HG02623 (cell line): ENCODE measurements around the gene KIR3DL3.
"Not testable (repeated sequence)": the region's sequence is repeated elsewhere in the genome, so short reads cannot be mapped to it uniquely, and the experiment has no call there.

Experiments
- ATAC-seq: cut with Tn5 transposase; IDR thresholded peaks from one replicate; pipeline ENCODE4 v1.9.1; 2021; ENCODE audit warnings: moderate library complexity; ENCODE audit not compliant: unreplicated experiment

The KIR3DL3 gene

GRCh38 chr19:54729416-54730188, 5.4 kb downstream of the KIR3DL3 start:
- ATAC-seq: no peak

DNA sequence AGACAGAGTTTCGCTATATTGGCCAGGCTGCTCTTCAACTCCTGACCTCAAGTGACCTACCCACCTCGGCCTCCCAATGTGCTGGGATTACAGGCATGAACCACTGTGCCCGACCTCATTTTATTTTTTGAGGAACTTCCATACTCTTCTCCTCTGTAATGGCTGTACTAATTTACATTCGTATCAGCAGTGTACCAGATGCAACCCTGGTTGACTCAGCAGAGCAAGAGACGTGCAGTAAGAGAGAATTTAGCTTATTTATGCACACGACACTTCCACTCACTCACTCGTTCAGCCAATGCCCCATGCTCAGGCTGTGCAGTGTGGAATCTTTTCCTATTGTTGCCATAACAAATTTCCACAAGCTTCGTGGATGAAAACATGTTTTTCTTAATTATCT, 6.9 kb downstream of the KIR3DL3 start:
- ATAC-seq: no peak

GRCh38 chr19:54738306-54738705, 14.1 kb downstream of the KIR3DL3 start, which contains the start of gene KIR2DL3:
TSS of gene KIR2DL3 (plus strand) at chr19:54738513. CDS start at chr19:54738546, 33 bp downstream.
- not testable (repeated sequence) for ATAC-seq

- ATAC-seq: no peak
Measured at GRCh38 chr19:54738715-54739114, 14.5 kb downstream of the KIR3DL3 start.

DNA sequence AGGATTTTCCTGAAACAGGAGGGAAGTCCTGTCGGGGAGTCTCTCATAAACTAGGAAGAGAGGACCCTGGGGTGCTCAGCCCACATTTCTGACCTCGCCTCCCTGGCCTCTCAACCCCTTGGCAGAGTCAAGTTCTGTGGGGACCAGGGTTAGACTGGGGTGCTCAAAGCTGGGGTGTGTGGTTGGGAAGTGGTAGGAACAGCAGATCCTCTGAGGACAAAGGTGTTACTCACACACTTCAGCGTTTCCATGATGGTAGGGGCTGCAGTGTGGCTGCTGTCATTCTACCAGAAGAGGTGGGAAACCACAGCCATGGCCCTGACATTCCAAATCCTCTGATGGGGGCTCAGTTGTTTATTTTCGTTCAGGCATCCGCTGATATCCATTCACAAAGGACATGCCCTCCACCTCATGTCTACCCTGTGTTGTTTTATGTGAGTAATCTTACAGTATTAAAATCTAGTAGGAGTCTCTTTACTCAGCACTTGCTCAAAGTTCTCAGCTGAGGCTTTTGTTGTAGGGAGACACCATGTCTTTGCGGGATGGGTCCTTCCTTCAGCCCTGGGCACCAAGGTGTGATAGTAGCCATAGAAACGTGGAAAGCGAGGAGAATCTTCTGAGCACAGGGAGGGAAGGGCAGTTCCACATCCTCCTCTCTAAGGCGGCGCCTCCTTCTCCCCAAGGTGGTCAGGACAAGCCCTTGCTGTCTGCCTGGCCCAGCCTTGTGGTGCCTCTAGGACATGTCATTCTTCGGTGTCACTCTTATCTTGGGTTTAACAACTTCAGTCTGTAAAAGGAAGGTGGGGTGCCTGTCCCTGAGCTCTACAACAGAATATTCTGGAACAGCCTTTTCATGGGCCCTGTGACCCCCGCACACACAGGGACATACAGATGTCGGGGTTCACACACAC, 15.6 kb downstream of the KIR3DL3 start:
- ATAC-seq: no peak

DNA sequence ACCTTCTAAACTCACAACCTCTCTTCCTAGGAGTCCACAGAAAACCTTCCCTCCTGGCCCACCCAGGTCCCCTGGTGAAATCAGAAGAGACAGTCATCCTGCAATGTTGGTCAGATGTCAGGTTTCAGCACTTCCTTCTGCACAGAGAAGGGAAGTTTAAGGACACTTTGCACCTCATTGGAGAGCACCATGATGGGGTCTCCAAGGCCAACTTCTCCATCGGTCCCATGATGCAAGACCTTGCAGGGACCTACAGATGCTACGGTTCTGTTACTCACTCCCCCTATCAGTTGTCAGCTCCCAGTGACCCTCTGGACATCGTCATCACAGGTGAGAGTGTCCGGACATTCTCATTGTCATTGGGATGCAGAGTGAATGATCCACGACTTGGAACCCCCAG, 17.7 kb downstream of the KIR3DL3 start:
- not testable (repeated sequence) for ATAC-seq

- not testable (repeated sequence) for ATAC-seq
Measured at GRCh38 chr19:54744080-54744479, 19.8 kb downstream of the KIR3DL3 start.

- ATAC-seq: not testable (repeated sequence)
Measured at GRCh38 chr19:54747614-54748322, 23.5 kb downstream of the KIR3DL3 start.

DNA sequence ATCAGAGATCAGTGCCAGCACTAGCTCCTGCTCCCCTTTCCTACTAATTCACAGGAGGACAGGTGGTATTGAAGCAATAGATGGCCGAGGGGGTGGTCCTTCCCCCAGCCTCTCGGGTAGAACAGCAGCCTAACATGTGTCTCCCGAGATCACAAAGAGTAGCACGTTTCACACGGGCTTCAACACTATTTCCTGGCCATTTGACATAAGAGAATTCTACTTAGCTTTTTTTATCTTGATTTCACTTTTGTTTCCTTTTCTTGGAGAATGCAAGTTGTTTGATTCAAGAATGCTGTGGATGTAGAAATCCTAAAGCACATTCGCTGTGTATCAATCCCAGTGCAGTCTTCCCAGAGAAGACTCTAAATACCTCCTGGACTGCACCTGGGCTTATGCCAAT, 26.0 kb downstream of the KIR3DL3 start:
- not testable (repeated sequence) for ATAC-seq

GRCh38 chr19:54756204-54757110, 32.2 kb downstream of the KIR3DL3 start:
- ATAC-seq: not testable (repeated sequence)

DNA sequence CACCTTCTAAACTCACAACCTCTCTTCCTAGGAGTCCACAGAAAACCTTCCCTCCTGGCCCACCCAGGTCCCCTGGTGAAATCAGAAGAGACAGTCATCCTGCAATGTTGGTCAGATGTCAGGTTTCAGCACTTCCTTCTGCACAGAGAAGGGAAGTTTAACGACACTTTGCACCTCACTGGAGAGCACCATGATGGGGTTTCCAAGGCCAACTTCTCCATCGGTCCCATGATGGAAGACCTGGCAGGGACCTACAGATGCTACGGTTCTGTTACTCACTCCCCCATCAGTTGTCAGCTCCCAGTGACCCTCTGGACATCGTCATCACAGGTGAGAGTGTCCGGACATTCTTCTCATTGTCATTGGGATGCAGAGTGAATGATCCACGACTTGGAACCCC, 34.3 kb downstream of the KIR3DL3 start:
- ATAC-seq: not testable (repeated sequence)

DNA sequence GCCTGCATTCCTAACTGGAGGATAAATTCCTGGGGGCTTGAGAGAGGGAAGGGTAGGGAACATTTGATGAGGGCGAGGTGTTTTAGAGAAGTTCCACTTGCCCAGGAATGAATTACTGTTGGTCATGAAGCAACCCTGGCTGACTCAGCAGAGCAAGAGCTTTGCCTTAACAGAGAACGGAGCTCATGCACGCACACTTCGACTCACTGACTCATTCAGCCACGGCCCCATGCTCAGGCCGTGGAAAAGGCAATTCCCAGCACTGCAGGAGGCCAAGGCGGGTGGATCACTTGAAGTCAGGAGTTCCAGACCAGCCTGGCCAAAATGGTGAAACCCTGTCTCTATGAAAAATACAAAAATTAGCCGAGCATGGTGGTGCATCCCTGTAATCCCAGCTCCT, 40.0 kb downstream of the KIR3DL3 start:
- ATAC-seq: not testable (repeated sequence)

GRCh38 chr19:54766464-54766863, 42.2 kb downstream of the KIR3DL3 start:
- ATAC-seq: not testable (repeated sequence)

- ATAC-seq: not testable (repeated sequence)
Measured at GRCh38 chr19:54769646-54770045, 45.4 kb downstream of the KIR3DL3 start, which contains the start of gene KIR2DL1. TSS of gene KIR2DL1 (plus strand) at chr19:54769793. CDS start at chr19:54769851, 58 bp downstream.

DNA sequence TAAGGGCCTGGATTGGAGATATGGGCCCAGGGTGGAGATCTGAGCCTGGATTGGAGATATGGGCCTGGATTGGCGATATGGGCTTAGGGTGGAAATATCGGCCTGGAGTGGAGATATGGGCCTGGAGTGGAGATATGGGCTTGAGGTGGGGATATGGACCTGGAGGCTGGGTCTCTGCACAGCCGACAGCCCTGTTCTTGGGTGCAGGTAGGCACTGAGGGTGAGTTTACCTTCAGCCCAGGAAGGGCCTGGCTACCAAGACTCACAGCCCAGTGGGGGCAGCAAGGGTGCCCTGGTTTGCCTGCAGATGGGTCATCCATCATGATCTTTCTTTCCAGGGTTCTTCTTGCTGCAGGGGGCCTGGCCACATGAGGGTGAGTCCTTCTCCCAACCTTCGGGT, 46.3 kb downstream of the KIR3DL3 start:
- not testable (repeated sequence) for ATAC-seq

DNA sequence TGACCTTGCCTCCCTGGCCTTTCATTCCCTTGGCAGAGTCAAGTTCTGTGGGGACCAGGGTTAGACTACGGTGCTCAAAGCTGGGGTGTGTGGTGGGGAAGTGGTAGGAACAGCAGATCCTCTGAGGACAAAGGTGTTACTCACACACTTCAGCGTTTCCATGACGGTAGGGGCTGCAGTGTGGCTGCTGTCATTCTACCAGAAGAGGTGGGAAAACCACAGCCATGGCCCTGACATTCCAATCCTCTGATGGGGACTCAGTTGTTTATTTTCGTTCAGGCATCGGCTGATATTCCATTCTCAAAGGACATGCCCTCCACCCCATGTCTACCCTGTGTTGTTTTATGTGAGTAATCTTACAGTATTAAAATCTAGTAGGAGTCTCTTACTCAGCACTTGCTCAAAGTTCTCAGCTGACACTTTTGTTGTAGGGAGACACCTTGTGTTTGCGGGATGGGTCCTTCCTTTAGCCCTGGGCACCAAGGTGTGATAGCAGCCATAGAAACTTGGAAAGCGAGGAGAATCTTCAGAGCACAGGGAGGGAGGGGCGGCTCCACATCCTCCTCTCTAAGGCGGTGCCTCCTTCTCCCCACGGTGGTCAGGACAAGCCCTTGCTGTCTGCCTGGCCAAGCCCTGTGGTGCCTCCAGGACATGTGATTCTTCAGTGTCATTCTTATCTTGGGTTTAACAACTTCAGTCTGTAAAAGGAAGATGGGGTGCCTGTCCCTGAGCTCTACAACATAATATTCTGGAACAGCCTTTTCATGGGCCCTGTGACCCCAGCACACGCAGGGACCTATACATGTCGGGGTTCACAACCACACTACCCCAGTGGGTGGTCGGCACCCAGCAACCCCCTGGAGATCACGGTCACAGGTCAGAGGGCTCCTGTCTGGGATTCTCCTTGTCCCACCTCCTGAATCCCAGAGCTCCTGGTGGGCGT, 47.0 kb downstream of the KIR3DL3 start:
- not testable (repeated sequence) for ATAC-seq

DNA sequence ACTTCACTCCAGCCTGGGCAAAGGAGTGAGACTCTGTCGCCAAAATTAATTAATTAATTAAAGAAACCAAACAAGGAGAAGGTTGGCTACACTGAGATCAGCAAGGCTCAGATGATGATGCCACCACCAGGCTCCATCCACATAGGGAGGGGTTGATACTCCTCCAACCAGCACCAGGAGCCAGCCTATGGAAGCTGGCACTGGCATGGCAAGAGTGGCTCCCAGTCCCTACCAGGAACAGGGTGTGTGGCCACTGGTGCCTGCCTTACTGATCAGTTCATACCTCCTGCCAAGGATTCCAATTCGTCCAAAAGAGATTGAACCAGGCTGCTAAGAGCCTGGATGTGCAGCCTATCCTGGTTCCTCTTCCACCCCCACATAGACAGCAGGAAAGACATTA, 48.4 kb downstream of the KIR3DL3 start:
- not testable (repeated sequence) for ATAC-seq

GRCh38 chr19:54775095-54775815, 51.0 kb downstream of the KIR3DL3 start:
- ATAC-seq: not testable (repeated sequence)
